ENCODE measurements around the gene MGARP. TPM values are rescaled to one million over a fixed set of nuclear protein-coding genes. Genes with fewer than 3 reads are reported as not detected.

The MGARP gene
- polyA plus RNA-seq, 1 of the 3 experiments (the other 2 are of a cell fraction), result 22.9 TPM

- Histone ChIP-seq H4K20me1 (ENCODE audit: insufficient read depth) (no peaks in the 10 kb centered on the region), H3F3A (replicated peaks; ENCODE audit: insufficient read depth) (peaks cover 52% of the 10 kb centered on the region), H3K9me3 (no peaks in the 10 kb centered on the region), H3K9me2 (no peaks in the 10 kb centered on the region), H3K9ac (peak overlapping the region; percentile 49), H3K36me3 (replicated peaks in 1 of 2; ENCODE audit: control insufficient read depth in 1 of 2, insufficient read depth in 2 of 2, low read length in 1 of 2) (no peaks in the 10 kb centered on the region), H2AFZ (ENCODE audit: low read depth) (no peak overlapping the region), H3K79me2 (ENCODE audit: insufficient read depth) (no peaks in the 10 kb centered on the region), H3K27me3 (ENCODE audit: insufficient read depth) (no peaks in the 10 kb centered on the region), H3K27ac (ENCODE audit: low read depth in 2 of 2, low read length in 1 of 2) (peak overlapping the region; percentile 47 to 96; a peak in 3 of 4 replicates), H3K4me3 (ENCODE audit: low read depth in 2 of 2, low read length in 1 of 2) (no peak overlapping the region), H3K4me1 (ENCODE audit: control insufficient read depth in 1 of 2, insufficient read depth in 2 of 2, low read depth in 1 of 2, low read length in 1 of 2) (peaks cover 7 to 39% of the 10 kb centered on the region in 2 experiments), H3K4me2 (peak overlapping the region; percentile 62)
- no peak for DNase-seq
- ChIA-PET POLR2A (no interaction called here), CTCF (interaction anchor here (0.6 to 1.5 kb wide), 3 partner anchors 23 to 38 kb away, joined by 3 read pairs; no protein-coding TSS in a partner anchor)
- 80% methylated on average over 12 of the region's 12 CpGs for WGBS (ENCODE audit: low lambda C conversion rate)
- peak; percentile 86 for TF ChIP-seq FOSL2 (IDR thresholded peaks at IDR 0.05; ENCODE audit: borderline replicate concordance, low read depth)
- no peak for TF ChIP-seq USF1 (IDR thresholded peaks at IDR 0.05; ENCODE audit: borderline replicate concordance, low read depth)
- peak; percentile 38; the same call in 1 of the 2 replicates for TF ChIP-seq TAF1 (IDR thresholded peaks at IDR 0.05; ENCODE audit: borderline replicate concordance, low read depth, low read length)
- TF ChIP-seq TEAD4 (IDR thresholded peaks at IDR 0.05; ENCODE audit: borderline replicate concordance, insufficient read depth), result 0 out of 2 replicates have a peak, but pooled peaks have one; percentile 59
- TF ChIP-seq MXI1 (IDR thresholded peaks at IDR 0.05; ENCODE audit: low read depth, low read length), result no peak
- TF ChIP-seq GATA2 (CRISPR knock-in tag; IDR thresholded peaks at IDR 0.05), result no peak
- no peak for TF ChIP-seq ZBTB33 (IDR thresholded peaks at IDR 0.05; ENCODE audit: borderline replicate concordance, low read depth)
- TF ChIP-seq CTCF (IDR thresholded peaks at IDR 0.05), result no peak
- peak; percentile 79 for TF ChIP-seq JUND (IDR thresholded peaks at IDR 0.05)
- TF ChIP-seq YY1 (IDR thresholded peaks at IDR 0.05; ENCODE audit: low read depth), result no peak
- TF ChIP-seq SIN3A (IDR thresholded peaks at IDR 0.05; ENCODE audit: borderline replicate concordance, low read depth, low read length), result 0 out of 2 replicates have a peak, but pooled peaks have one; percentile 25
- no peak for TF ChIP-seq IRF3 (IDR thresholded peaks at IDR 0.05; ENCODE audit: low read depth, low read length)
- no peak for TF ChIP-seq GABPA (IDR thresholded peaks at IDR 0.05; ENCODE audit: low read depth)
- no peak for TF ChIP-seq RFX5 (IDR thresholded peaks at IDR 0.05; ENCODE audit: low read length)
- no peak for TF ChIP-seq EZH2phosphoT487 (IDR thresholded peaks at IDR 0.05; ENCODE audit: borderline replicate concordance, low read depth)
- peak; percentile 77; the same call in 1 of the 2 replicates for TF ChIP-seq RXRA (IDR thresholded peaks at IDR 0.05; ENCODE audit: borderline replicate concordance, low read depth)
- TF ChIP-seq ELF1 (IDR thresholded peaks at IDR 0.05), result no peak
- TF ChIP-seq EP300 (IDR thresholded peaks at IDR 0.05; ENCODE audit: borderline replicate concordance in 1 of 2, low read depth in 1 of 2, low read length in 1 of 2), result peak in 1 of 2 experiments; percentile 66; a peak in 2 of 4 replicates
- no peak for TF ChIP-seq USF2 (IDR thresholded peaks at IDR 0.05; ENCODE audit: borderline replicate concordance, low read depth, low read length)
- peak; percentile 85 for TF ChIP-seq PBX3 (IDR thresholded peaks at IDR 0.05)
- TF ChIP-seq FOXJ3 (CRISPR knock-in tag; IDR thresholded peaks at IDR 0.05), result no peak
- no peak for TF ChIP-seq CHD2 (IDR thresholded peaks at IDR 0.05; ENCODE audit: low read length, partially characterized antibody)
- no peak for TF ChIP-seq SMC3 (IDR thresholded peaks at IDR 0.05; ENCODE audit: low read depth, low read length)
- TF ChIP-seq RAD21 (IDR thresholded peaks at IDR 0.05; ENCODE audit: low read length), result no peak
Observed at GRCh38 chr4:139243448-139244365, 36.3 kb downstream of the MGARP start.
